Stomach (tissue), 4 donors: ENCODE results near the gene KPNA4.

ENCODE experiments used
- CTCF ChIP-seq, 7 experiments: fragments of 450-650 bp in 4 of 7; fragments of 200-600 bp in 3 of 7; sonication (generic) in 3 of 7; IDR thresholded peaks; one replicate each; pipeline ENCODE4 v1.5.1; 2016 to 2019; ENCODE audit warnings: antibody characterized with exemption in 7 of 7, control low read depth in 2 of 7, mild to moderate bottlenecking in 1 of 7
- POLR2AphosphoS5 ChIP-seq, 3 donors: sonication (generic); formaldehyde crosslinking; IDR thresholded peaks; one replicate each; pipeline ENCODE4 v1.6.1; 2016; ENCODE audit warnings: antibody characterized with exemption in 3 of 3

GRCh38 chr3:160532371-160532770, 33.0 kb downstream of the KPNA4 start:
- TF ChIP-seq POLR2AphosphoS5 (IDR thresholded peaks at IDR 0.05), result no peak
- TF ChIP-seq CTCF (IDR thresholded peaks at IDR 0.05), result no peak
